Transverse colon (tissue), 3 donors: ENCODE data around the gene OR13G1.

Experiments used
- CTCF ChIP-seq, 5 experiments: fragments of 200-600 bp in 3 of 5; fragments of 450-650 bp in 2 of 5; sonication (generic) in 3 of 5; IDR thresholded peaks; 1 replicate in 2 of 5; 2 replicates in 3 of 5; pipeline ENCODE4 v1.5.1; 2016 to 2017; ENCODE audit warnings: antibody characterized with exemption in 5 of 5, inconsistent platforms in 3 of 5, mild to moderate bottlenecking in 2 of 5, moderate library complexity in 1 of 5
- EP300 ChIP-seq: sonication (generic); formaldehyde crosslinking; IDR thresholded peaks from one replicate; pipeline ENCODE4 v1.6.1; 2017; ENCODE audit warnings: antibody characterized with exemption, low read depth
- POLR2A ChIP-seq: fragments of 450-650 bp; IDR thresholded peaks from one replicate; pipeline ENCODE4 v1.6.1; 2016; ENCODE audit warnings: antibody characterized with exemption, mild to moderate bottlenecking, moderate library complexity

DNA sequence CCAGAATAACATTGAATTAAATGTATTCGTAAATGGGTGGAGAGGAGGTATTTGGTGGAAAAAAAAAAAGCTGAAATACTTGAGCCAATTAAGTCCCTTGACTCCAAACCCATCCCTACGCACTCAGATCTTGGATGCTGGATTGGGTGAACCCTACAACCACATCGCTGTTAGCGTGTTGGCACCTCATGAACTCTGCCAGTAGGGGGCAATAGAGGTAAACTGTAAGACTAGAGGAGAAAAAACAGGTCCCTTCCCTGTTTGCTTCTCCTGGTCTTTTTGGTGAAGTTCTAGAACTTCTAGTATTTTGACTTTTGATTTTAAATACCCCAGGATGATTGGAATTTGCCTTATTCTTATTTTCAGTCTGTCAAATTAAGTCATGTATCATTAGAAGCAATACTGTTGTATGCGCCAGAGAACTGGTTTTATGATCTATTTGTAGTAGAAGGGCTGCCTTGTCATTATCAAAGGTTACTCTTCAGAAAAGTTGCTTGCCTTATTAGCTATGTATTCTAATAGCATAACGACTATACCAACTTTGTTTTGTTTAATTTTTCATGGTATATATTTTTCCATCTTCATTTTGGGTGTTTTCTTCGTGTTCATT is 1.9 kb upstream of the OR13G1 start:
- TF ChIP-seq CTCF (IDR thresholded peaks at IDR 0.05) (peak; percentile 37 to 66 (median 65)), POLR2A (no peak), EP300 (no peak)
